Right lobe of liver (tissue), 6 donors: ENCODE measurements around the gene BCL2L12. TPM values are rescaled to one million over a fixed set of nuclear protein-coding genes. Genes with fewer than 3 reads are reported as not detected.

Experiments used
- ATAC-seq, 4 donors: fragments of 200-7000 bp; cut with Tn5 transposase; one replicate each; pipeline ENCODE4 v1.9.1; 2020; ENCODE audit warnings: mild to moderate bottlenecking in 4 of 4, moderate library complexity in 4 of 4
- DNase-seq, 3 donors: peaks; one replicate each; pipeline ENCODE4 v3.0.0-alpha.2; 2020
- H3K27ac ChIP-seq, 3 donors: fragments of 200-600 bp; one replicate each; pipeline ENCODE4 v1.8.0; 2022
- H3K27me3 ChIP-seq, 2 donors: fragments of 200-600 bp; one replicate each; pipeline ENCODE4 v1.8.0; 2022
- H3K36me3 ChIP-seq, 4 donors: fragments of 200-600 bp; sonication (generic) in 1 of 4; one replicate each; pipeline versions ENCODE4 v1.5.1 to v1.8.0; 2017 to 2022; ENCODE audit warnings: control low read depth in 1 of 4
- H3K4me1 ChIP-seq, 4 donors: fragments of 200-600 bp; sonication (generic) in 1 of 4; one replicate each; pipeline versions ENCODE4 v1.5.1 to v1.8.0; 2017 to 2022; ENCODE audit warnings: control low read depth in 1 of 4
- H3K4me3 ChIP-seq, 3 donors: fragments of 200-600 bp; one replicate each; pipeline ENCODE4 v1.8.0; 2022
- H3K9me3 ChIP-seq, 4 donors: fragments of 200-600 bp; sonication (generic) in 1 of 4; one replicate each; pipeline versions ENCODE4 v1.5.1 to v1.8.0; 2017 to 2022; ENCODE audit warnings: control low read depth in 1 of 4
- CTCF ChIP-seq, 4 donors: fragments of 200-600 bp in 3 of 4; fragments of 450-650 bp in 1 of 4; IDR thresholded peaks; one replicate each; pipeline versions ENCODE4 v1.5.1 to v1.8.0; 2016 to 2022; ENCODE audit warnings: antibody characterized with exemption in 4 of 4, mild to moderate bottlenecking in 2 of 4
- POLR2A ChIP-seq: fragments of 450-650 bp; IDR thresholded peaks from one replicate; pipeline ENCODE4 v1.6.1; 2017; ENCODE audit warnings: antibody characterized with exemption, mild to moderate bottlenecking
- WGBS: methylation state at CpG from one replicate; pipeline ENCODE4 v1.1.6; 2018; ENCODE audit warnings: low coverage, low lambda C conversion rate; ENCODE audit not compliant: insufficient coverage; ENCODE audit errors: missing lambda C conversion rate; 5-methylcytosine and 5-hydroxymethylcytosine counted together
- intact Hi-C, 2 donors: fragments of 100-400 bp; cut with DNase I; formaldehyde crosslinking; loops; one replicate each; pipeline versions ENCODE4 v1.11.2 to v1.14.1; 2022
- total RNA-seq, 6 experiments: library from RNA; depleted of rRNA in 2 of 6; stranded (reverse); fragments of >200 nt in 2 of 6; fragmentation: NEBNext Ultra II Directional in 3 of 6; extraction: Animal tissue kit (Norgen Biotek cat#: 25700) in 3 of 6; gene quantifications; one replicate each; pipeline versions ENCODE4 v1.1.0 to v1.2.4, GENCODE V29; 2016 to 2023
- donor health status: DM: no; HTN: yes; CAD: no.
- donor health status: DM: no; HTN: no; CAD: no.
- donor health status: DM: no; HTN: no; CAD: no.
- donor health status: DM: no; HTN: yes; CAD: no.
- donor health status: DM: no; HTN: yes; CAD: no.

BCL2L12 gene
- total RNA-seq, 6 experiments from 2014 or later = 4.5 to 11.6 (median 10.5) TPM

- no peak for TF ChIP-seq CTCF (IDR thresholded peaks at IDR 0.05)
- peak; percentile 90 for TF ChIP-seq POLR2A
- WGBS = 0% methylated on average over 10 of the region's 87 CpGs
- intact Hi-C loops = no loop called here
- Histone ChIP-seq H3K36me3 (peaks cover 0 to 13% (median 2%) of the 10 kb centered on the region in 4 donors), H3K27me3 (no peaks in the 10 kb centered on the region), H3K4me3 (peak within 1 kb of the TSS; percentile 93 to 96 (median 96)), H3K9me3 (no peaks in the 10 kb centered on the region), H3K4me1 (peaks cover 0 to 15% (median 8%) of the 10 kb centered on the region in 4 donors), H3K27ac (peak within 1 kb of the TSS; percentile 86 to 98 (median 93))
- ATAC-seq (peak; percentile 73 to 81 (median 81)), DNase-seq (peak; percentile 99)
Measured at GRCh38 chr19:49641688-49642491, 23.8 kb upstream of the BCL2L12 start, which contains the start of gene SCAF1. Gene SCAF1 (plus strand): TSS chr19:49642209. CDS start chr19:49645027, 2,818 bp downstream.

DNA sequence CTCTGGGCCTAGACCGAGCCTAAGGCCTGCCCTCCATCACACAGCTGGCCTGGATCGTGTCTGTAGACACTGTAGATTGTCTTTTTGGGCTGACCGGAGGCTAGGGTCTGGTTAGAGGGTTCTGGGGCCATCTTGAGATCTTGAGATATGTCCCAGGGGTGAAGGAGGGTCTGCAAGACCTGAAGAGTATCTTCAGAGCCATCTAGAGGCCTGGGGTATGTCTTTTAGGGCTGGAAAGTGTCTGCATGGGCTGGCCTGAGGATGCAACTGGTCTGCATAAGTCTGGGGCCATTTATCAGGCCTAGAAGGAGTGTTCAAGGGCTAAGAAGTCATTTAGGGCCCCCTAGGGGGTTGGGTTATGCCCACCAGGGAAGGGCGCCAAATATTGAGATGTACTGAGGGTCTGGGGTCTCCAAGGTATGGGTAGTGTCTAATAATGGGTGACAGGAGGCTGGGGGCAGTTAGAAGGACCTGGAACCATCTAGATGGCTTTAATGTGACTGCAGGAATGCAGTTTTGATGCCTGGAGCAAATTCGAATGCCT is 23.2 kb upstream of the BCL2L12 start:
- WGBS = 3% methylated on average over 3 of the region's 5 CpGs

DNA sequence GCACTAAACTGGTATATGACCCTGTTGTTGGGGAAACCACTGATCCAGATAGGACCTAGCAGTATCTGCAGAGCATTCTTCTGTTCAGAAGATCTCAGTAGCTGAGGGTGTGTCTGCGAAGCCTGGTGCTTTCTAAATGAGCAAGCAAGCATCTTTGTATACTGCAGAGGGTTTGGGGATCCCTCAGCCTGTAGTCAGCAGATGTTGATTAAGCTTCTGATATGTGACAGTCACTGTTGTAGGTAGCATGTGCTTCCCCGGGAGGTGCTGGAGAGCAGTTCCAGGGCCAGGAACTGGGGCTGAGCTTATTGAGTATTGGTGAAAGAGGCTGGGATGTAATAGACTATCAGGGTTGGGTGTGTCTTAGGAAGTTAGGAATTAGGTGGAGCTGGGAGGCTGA is 22.3 kb upstream of the BCL2L12 start:
- TF ChIP-seq CTCF (IDR thresholded peaks at IDR 0.05) (no peak), POLR2A (no peak)
- DNase-seq (no peak), ATAC-seq (no peak)
- H3K9me3 ChIP-seq = no peaks in the 10 kb centered on the region
- peaks cover 0 to 15% (median 8%) of the 10 kb centered on the region in 4 donors for H3K4me1 ChIP-seq
- intact Hi-C loops = no loop called here
- H3K27me3 ChIP-seq = no peaks in the 10 kb centered on the region
- 71% methylated on average over 2 of the region's 2 CpGs for WGBS
- H3K36me3 ChIP-seq = peaks cover 0 to 22% (median 2%) of the 10 kb centered on the region in 4 donors
- H3K4me3 ChIP-seq = no peak overlapping the region
- H3K27ac ChIP-seq = no peak overlapping the region

More for the DNA sequence above, 23.2 kb upstream of the BCL2L12 start:
- no peaks in the 10 kb centered on the region for H3K9me3 ChIP-seq
- H3K4me1 ChIP-seq = peaks cover 0 to 15% (median 8%) of the 10 kb centered on the region in 4 donors
- peak overlapping the region; percentile 75 to 87 (median 83) for H3K27ac ChIP-seq
- intact Hi-C loops = no loop called here
- H3K36me3 ChIP-seq = peaks cover 0 to 19% (median 2%) of the 10 kb centered on the region in 4 donors
- ATAC-seq = no peak
- TF ChIP-seq CTCF (IDR thresholded peaks at IDR 0.05) = no peak
- no peak for TF ChIP-seq POLR2A
- DNase-seq = no peak
- H3K4me3 ChIP-seq = peak overlapping the region; percentile 93 to 96 (median 96)
- H3K27me3 ChIP-seq = no peaks in the 10 kb centered on the region

GRCh38 chr19:49645592-49645991 is 20.1 kb upstream of the BCL2L12 start:
- ATAC-seq (no peak), DNase-seq (peak in 1 of 3 donors; percentile 16)
- Histone ChIP-seq H3K9me3 (no peaks in the 10 kb centered on the region), H3K27ac (no peak overlapping the region), H3K4me3 (no peak overlapping the region), H3K27me3 (no peaks in the 10 kb centered on the region), H3K4me1 (peaks cover 0 to 15% (median 8%) of the 10 kb centered on the region in 4 donors), H3K36me3 (peaks cover 0 to 38% (median 5%) of the 10 kb centered on the region in 4 donors)
- intact Hi-C loops = no loop called here
- WGBS = 80% methylated on average over 2 of the region's 11 CpGs
- TF ChIP-seq POLR2A = no peak
- TF ChIP-seq CTCF (IDR thresholded peaks at IDR 0.05) = no peak
